BLaER1 (cell line): ENCODE measurements around the gene TLCD2.
"Not testable (repeated sequence)": the region's sequence is repeated elsewhere in the genome, so short reads cannot be mapped to it uniquely, and the experiment has no call there.

Experiments
- H3K27ac ChIP-seq: shearing (Covaris generic); formaldehyde crosslinking; 2 replicates; pipeline ENCODE4 v1.8.1; 2022
- H3K27me3 ChIP-seq: shearing (Covaris generic); formaldehyde crosslinking; 2 replicates; pipeline ENCODE4 v1.8.1; 2022
- H3K36me3 ChIP-seq: shearing (Covaris generic); formaldehyde crosslinking; 2 replicates; pipeline ENCODE4 v1.8.1; 2022
- H3K4me1 ChIP-seq: shearing (Covaris generic); formaldehyde crosslinking; 2 replicates; pipeline ENCODE4 v1.8.1; 2022
- H3K4me2 ChIP-seq: shearing (Covaris generic); formaldehyde crosslinking; 2 replicates; pipeline ENCODE4 v1.8.1; 2022
- H3K4me3 ChIP-seq: shearing (Covaris generic); formaldehyde crosslinking; 2 replicates; pipeline ENCODE4 v1.8.1; 2022
- H3K9ac ChIP-seq: shearing (Covaris generic); formaldehyde crosslinking; 2 replicates; pipeline ENCODE4 v1.8.1; 2022
- H3K9me3 ChIP-seq: shearing (Covaris generic); formaldehyde crosslinking; 2 replicates; pipeline ENCODE4 v1.8.1; 2022
- H4K20me1 ChIP-seq: shearing (Covaris generic); formaldehyde crosslinking; 2 replicates; pipeline ENCODE4 v1.8.1; 2022
- Cebpa-rat ChIP-seq: shearing (Covaris generic); IDR thresholded peaks from 2 replicates; pipeline ENCODE4 v1.8.1; 2022

The TLCD2 gene

GRCh38 chr17:1653735-1654134 lies 56.4 kb downstream of the TLCD2 start:
- Histone ChIP-seq H3K4me3 (no peak overlapping the region), H3K36me3 (peaks cover 89% of the 10 kb centered on the region), H3K4me1 (peaks cover 22% of the 10 kb centered on the region), H3K9me3 (no peaks in the 10 kb centered on the region), H3K4me2 (no peak overlapping the region), H3K9ac (0 out of 2 replicates have a peak overlapping the region, but pooled peaks have one; percentile 10), H4K20me1 (peaks cover 85% of the 10 kb centered on the region), H3K27me3 (no peaks in the 10 kb centered on the region), H3K27ac (no peak overlapping the region)
- no peak for TF ChIP-seq Cebpa-rat

GRCh38 chr17:1652794-1653193 lies 57.4 kb downstream of the TLCD2 start:
- H3K9me3 ChIP-seq, H3K4me3 ChIP-seq, H3K4me2 ChIP-seq, H3K9ac ChIP-seq, H3K27me3 ChIP-seq, H3K27ac ChIP-seq: not testable (repeated sequence)
- H3K4me1 ChIP-seq = peaks cover 30% of the 10 kb centered on the region
- H4K20me1 ChIP-seq = peaks cover 76% of the 10 kb centered on the region
- peaks cover 80% of the 10 kb centered on the region for H3K36me3 ChIP-seq
